ENCODE data around the gene OBP2B. TPM values are rescaled to one million over a fixed set of nuclear protein-coding genes. Genes with fewer than 3 reads are reported as not detected.

The OBP2B gene
- total and polyA plus RNA-seq, 9 of the 15 experiments (the other 6 are each of a cell fraction or from before 2014, with no cell fraction given) = not detected

GRCh38 chr9:133227242-133227860 lies 18.3 kb upstream of the OBP2B start:
- TF ChIP-seq MECOM (CRISPR knock-in tag; IDR thresholded peaks at IDR 0.05) (no peak), ZBTB1 (CRISPR knock-in tag; IDR thresholded peaks at IDR 0.05; ENCODE audit: borderline replicate concordance, low read depth) (no peak), MXI1 (IDR thresholded peaks at IDR 0.05; ENCODE audit: low read depth, low read length) (no peak), SMAD2 (IDR thresholded peaks at IDR 0.05; ENCODE audit: low read depth, low read length) (no peak), TAL1 (IDR thresholded peaks at IDR 0.05) (no peak), CAMTA2 (CRISPR knock-in tag; conservative IDR thresholded peaks at IDR 0.05) (no peak), ZNF224 (CRISPR knock-in tag; IDR thresholded peaks at IDR 0.05) (no peak), HEY1 (CRISPR knock-in tag; IDR thresholded peaks at IDR 0.05; ENCODE audit: borderline replicate concordance) (no peak), ZNF445 (CRISPR knock-in tag; IDR thresholded peaks at IDR 0.05; ENCODE audit: low read depth) (no peak), ZBTB43 (CRISPR knock-in tag; IDR thresholded peaks at IDR 0.05) (no peak), ZNF436 (CRISPR knock-in tag; IDR thresholded peaks at IDR 0.05) (no peak), RBM22 (IDR thresholded peaks at IDR 0.05; ENCODE audit: low read depth, low read length, poor library complexity, severe bottlenecking) (no peak), TFAM (CRISPR knock-in tag; conservative IDR thresholded peaks at IDR 0.05) (no peak), ZBTB7A (IDR thresholded peaks at IDR 0.05; ENCODE audit: borderline replicate concordance, control insufficient read depth, low read depth, low read length) (no peak), ZNF347 (CRISPR knock-in tag; IDR thresholded peaks at IDR 0.05; ENCODE audit: low read depth) (no peak)
- no peak for DNase-seq (ENCODE audit: extremely low read depth in 1 of 4, low spot score in 3 of 4)
- in situ Hi-C loops (cut with MboI) = loop anchor here (5.0 kb wide), 1 partner anchor 90 kb away; no protein-coding TSS in a partner anchor

More at GRCh38 chr9:133227242-133227860, 18.3 kb upstream of the OBP2B start:
- H3K27me3 ChIP-seq (ENCODE audit: control insufficient read depth in 2 of 2, insufficient read depth in 2 of 2, low read length in 2 of 2) = peaks cover 8 to 30% of the 10 kb centered on the region in 2 experiments
- no peak overlapping the region for H3K4me2 ChIP-seq (ENCODE audit: insufficient read depth, low read length)
- H4K20me1 ChIP-seq (replicated peaks; ENCODE audit: control insufficient read depth, insufficient read depth, low read length) = no peaks in the 10 kb centered on the region
- ATAC-seq = no peak
- ChIA-PET POLR2A (no interaction called here), CTCF (ENCODE audit: low intra/inter-chr PET ratio) (no interaction called here)
- H2AFZ ChIP-seq (ENCODE audit: low read depth, low read length) = no peak overlapping the region
- no peaks in the 10 kb centered on the region for H3K36me3 ChIP-seq (ENCODE audit: control insufficient read depth, insufficient read depth, low read length)
- H3K27ac ChIP-seq (ENCODE audit: extremely low read depth, low read depth, low read length) = no peak overlapping the region
- no peaks in the 10 kb centered on the region for H3K79me2 ChIP-seq (ENCODE audit: control insufficient read depth, insufficient read depth, low read length)
- no TSS peak for BruUV-seq (replicated peaks)
- peaks cover 0 to 26% of the 10 kb centered on the region in 2 experiments; a peak in 2 of 5 replicates for H3K4me1 ChIP-seq (replicated peaks in 1 of 2; ENCODE audit: control insufficient read depth in 2 of 2, insufficient read depth in 2 of 2, low read length in 2 of 2)
- no peaks in the 10 kb centered on the region for H3K9me1 ChIP-seq (ENCODE audit: control insufficient read depth, insufficient read depth, low read length)
- H3K4me3 ChIP-seq = no peak overlapping the region
- FAIRE-seq = no peak
- peaks cover 5% of the 10 kb centered on the region for H3K9me3 ChIP-seq (replicated peaks; ENCODE audit: control insufficient read depth, insufficient read depth, low read depth, low read length)
- 18% methylated on average over 8 of the region's 11 CpGs for WGBS (ENCODE audit: insufficient coverage, low coverage, missing lambda C conversion rate)
- H3K9ac ChIP-seq (ENCODE audit: insufficient read depth in 1 of 2, low read depth in 2 of 2, low read length in 2 of 2) = no peak overlapping the region
- intact Hi-C loops (cut with micrococcal nuclease) = no loop called here

Data from K562 (cell line).